GM04504 (cell line): ENCODE data around the gene PUM2.

Source experiments
- DNase-seq: peaks from one replicate; pipeline ENCODE4 v3.0.0-alpha.2; 2012; ENCODE audit warnings: low read depth

PUM2 gene

GRCh38 chr2:20216130-20217025 is 134.3 kb downstream of the PUM2 start:
- no peak for DNase-seq

GRCh38 chr2:20215183-20216040 is 135.2 kb downstream of the PUM2 start:
- no peak for DNase-seq

- no peak for DNase-seq
Measured at GRCh38 chr2:20214566-20215182, 136.0 kb downstream of the PUM2 start.

- DNase-seq = no peak
Measured at GRCh38 chr2:20213651-20214565, 136.7 kb downstream of the PUM2 start.

- no peak for DNase-seq
Measured at GRCh38 chr2:20212871-20213503, 137.7 kb downstream of the PUM2 start.

- DNase-seq = no peak
Measured at GRCh38 chr2:20212459-20212870, 138.2 kb downstream of the PUM2 start.

- no peak for DNase-seq
Measured at GRCh38 chr2:20211860-20212458, 138.7 kb downstream of the PUM2 start.

GRCh38 chr2:20211420-20211819 is 139.2 kb downstream of the PUM2 start:
- DNase-seq = no peak

GRCh38 chr2:20210462-20210861 is 140.2 kb downstream of the PUM2 start:
- no peak for DNase-seq

GRCh38 chr2:20209373-20210109 is 141.1 kb downstream of the PUM2 start:
- no peak for DNase-seq

GRCh38 chr2:20208476-20208859 is 142.2 kb downstream of the PUM2 start:
- DNase-seq = no peak

- no peak for DNase-seq
Measured at GRCh38 chr2:20207051-20207450, 143.6 kb downstream of the PUM2 start.

- no peak for DNase-seq
Measured at GRCh38 chr2:20205915-20206524, 144.6 kb downstream of the PUM2 start.

GRCh38 chr2:20205069-20205468 is 145.6 kb downstream of the PUM2 start:
- no peak for DNase-seq

GRCh38 chr2:20203521-20204225 is 147.0 kb downstream of the PUM2 start:
- no peak for DNase-seq

- DNase-seq = no peak
Measured at GRCh38 chr2:20203072-20203471, 147.6 kb downstream of the PUM2 start.

GRCh38 chr2:20201671-20202070 is 149.0 kb downstream of the PUM2 start:
- DNase-seq = no peak

- no peak for DNase-seq
Measured at GRCh38 chr2:20200697-20201555, 149.7 kb downstream of the PUM2 start.
